GM12891 (cell line): ENCODE results near the gene VAV3.

ENCODE experiments used
- DNase-seq: peaks from one replicate; pipeline ENCODE4 v3.0.0; 2011; ENCODE audit warnings: low spot score; ENCODE audit not compliant: insufficient read length
- FAIRE-seq: peaks from 2 replicates; lab custom pipeline; 2011; peaks lifted over from hg19 to GRCh38; lab: Jason Lieb, UNC
- PAX5 ChIP-seq: IDR thresholded peaks from 2 replicates; pipeline ENCODE4 v1.6.1; 2011; ENCODE audit warnings: low read length, moderate library complexity, mild to moderate bottlenecking; ENCODE audit not compliant: insufficient read depth, severe bottlenecking
- POLR2A ChIP-seq: IDR thresholded peaks from 2 replicates; pipeline ENCODE4 v1.6.1; 2011; ENCODE audit warnings: low read depth, low read length, control low read depth
- POLR2AphosphoS5 ChIP-seq: IDR thresholded peaks from 2 replicates; pipeline ENCODE4 v1.6.1; 2011; ENCODE audit warnings: low read depth, low read length, control low read depth
- POU2F2 ChIP-seq: IDR thresholded peaks from 2 replicates; pipeline ENCODE4 v1.6.1; 2011; ENCODE audit warnings: low read depth, mild to moderate bottlenecking, control low read depth, low read length, moderate library complexity
- SPI1 ChIP-seq: IDR thresholded peaks from 2 replicates; pipeline ENCODE4 v1.6.1; 2011; ENCODE audit warnings: low read depth, low read length, control low read depth
- TAF1 ChIP-seq: IDR thresholded peaks from 2 replicates; pipeline ENCODE4 v1.6.1; 2011; ENCODE audit warnings: low read depth, low read length, control low read depth

Gene VAV3

GRCh38 chr1:107530543-107530942 is 434.4 kb downstream of the VAV3 start:
- TF ChIP-seq PAX5 (no peak), POLR2AphosphoS5 (no peak), SPI1 (no peak), POLR2A (no peak), POU2F2 (no peak), TAF1 (no peak)
- FAIRE-seq, result no peak
- no peak for DNase-seq

GRCh38 chr1:107529511-107530149 is 435.4 kb downstream of the VAV3 start:
- peak; percentile 92 for FAIRE-seq

GRCh38 chr1:107526524-107527198 is 438.3 kb downstream of the VAV3 start:
- DNase-seq (no peak), FAIRE-seq (no peak)
- TF ChIP-seq POLR2AphosphoS5 (no peak), TAF1 (no peak), SPI1 (no peak)

More at GRCh38 chr1:107529511-107530149, 435.4 kb downstream of the VAV3 start:
- DNase-seq, result peak; percentile 37
- TF ChIP-seq TAF1 (no peak), SPI1 (no peak), PAX5 (no peak), POLR2A (no peak), POLR2AphosphoS5 (no peak), POU2F2 (no peak)

- FAIRE-seq (no peak), DNase-seq (no peak)
- no peak for TF ChIP-seq SPI1
- no peak for TF ChIP-seq TAF1
- TF ChIP-seq POLR2AphosphoS5, result no peak
- TF ChIP-seq POLR2A, result no peak
- no peak for TF ChIP-seq POU2F2
- TF ChIP-seq PAX5, result no peak
Measured at GRCh38 chr1:107525961-107526360, 439.0 kb downstream of the VAV3 start.

- FAIRE-seq (no peak), DNase-seq (no peak)
- no peak for TF ChIP-seq POU2F2
- TF ChIP-seq POLR2A, result no peak
- no peak for TF ChIP-seq POLR2AphosphoS5
- no peak for TF ChIP-seq PAX5
- TF ChIP-seq SPI1, result no peak
- TF ChIP-seq TAF1, result no peak
Measured at GRCh38 chr1:107525145-107525544, 439.8 kb downstream of the VAV3 start.

- no peak for DNase-seq
- TF ChIP-seq PAX5 (no peak), TAF1 (no peak)
- no peak for FAIRE-seq
Measured at GRCh38 chr1:107524301-107524700, 440.7 kb downstream of the VAV3 start.

- DNase-seq (no peak), FAIRE-seq (no peak)
- no peak for TF ChIP-seq POLR2AphosphoS5
Measured at GRCh38 chr1:107523736-107524135, 441.2 kb downstream of the VAV3 start.

GRCh38 chr1:107523061-107523460 is 441.9 kb downstream of the VAV3 start:
- TF ChIP-seq POU2F2 (no peak), POLR2AphosphoS5 (no peak), TAF1 (no peak), SPI1 (no peak), POLR2A (no peak), PAX5 (no peak)
- no peak for DNase-seq
- no peak for FAIRE-seq
